Neural crest cell (in vitro differentiated cells): ENCODE data around the gene EIF3A. TPM values are rescaled to one million over a fixed set of nuclear protein-coding genes. Genes with fewer than 3 reads are reported as not detected.
"Not testable (repeated sequence)": the region's sequence is repeated elsewhere in the genome, so short reads cannot be mapped to it uniquely, and the experiment has no call there.

ENCODE experiments used
- DNase-seq: peaks from one replicate; pipeline ENCODE4 v3.0.0; 2021; ENCODE audit warnings: low read depth, mixed read lengths, low spot score
- H3K27ac Mint-ChIP-seq: one replicate; pipeline ENCODE4 v1.8.0; 2021; ENCODE audit warnings: mild to moderate bottlenecking, mixed read lengths; ENCODE audit not compliant: unreplicated experiment
- H3K27me3 Mint-ChIP-seq: 2 replicates; pipeline ENCODE4 v1.8.0; 2021; ENCODE audit warnings: low read depth, mild to moderate bottlenecking, mixed read lengths
- H3K36me3 Mint-ChIP-seq: 2 replicates; pipeline ENCODE4 v1.8.0; 2021; ENCODE audit warnings: low read depth, mild to moderate bottlenecking, mixed read lengths
- H3K4me1 Mint-ChIP-seq: 2 replicates; pipeline ENCODE4 v1.8.0; 2021; ENCODE audit warnings: mixed read lengths
- H3K4me3 Mint-ChIP-seq: one replicate; pipeline ENCODE4 v1.8.0; 2021; ENCODE audit warnings: mild to moderate bottlenecking, mixed read lengths
- H3K9me3 Mint-ChIP-seq: 2 replicates; pipeline ENCODE4 v1.8.0; 2021; ENCODE audit warnings: mixed read lengths
- total RNA-seq: library from RNA; stranded (reverse); gene quantifications from 2 replicates; pipeline ENCODE4 v1.2.1, GENCODE V29; 2021
- TF ChIP-seq, protein P1 (sequence below): fragments of 200-600 bp; sonication (generic); conservative IDR thresholded peaks from 2 replicates; pipeline ENCODE4 v1.5.0; 2021; ENCODE audit warnings: antibody characterized with exemption, mild to moderate bottlenecking

Gene EIF3A
- total RNA-seq, 1 donor from 2014 or later: 163 TPM

DNA sequence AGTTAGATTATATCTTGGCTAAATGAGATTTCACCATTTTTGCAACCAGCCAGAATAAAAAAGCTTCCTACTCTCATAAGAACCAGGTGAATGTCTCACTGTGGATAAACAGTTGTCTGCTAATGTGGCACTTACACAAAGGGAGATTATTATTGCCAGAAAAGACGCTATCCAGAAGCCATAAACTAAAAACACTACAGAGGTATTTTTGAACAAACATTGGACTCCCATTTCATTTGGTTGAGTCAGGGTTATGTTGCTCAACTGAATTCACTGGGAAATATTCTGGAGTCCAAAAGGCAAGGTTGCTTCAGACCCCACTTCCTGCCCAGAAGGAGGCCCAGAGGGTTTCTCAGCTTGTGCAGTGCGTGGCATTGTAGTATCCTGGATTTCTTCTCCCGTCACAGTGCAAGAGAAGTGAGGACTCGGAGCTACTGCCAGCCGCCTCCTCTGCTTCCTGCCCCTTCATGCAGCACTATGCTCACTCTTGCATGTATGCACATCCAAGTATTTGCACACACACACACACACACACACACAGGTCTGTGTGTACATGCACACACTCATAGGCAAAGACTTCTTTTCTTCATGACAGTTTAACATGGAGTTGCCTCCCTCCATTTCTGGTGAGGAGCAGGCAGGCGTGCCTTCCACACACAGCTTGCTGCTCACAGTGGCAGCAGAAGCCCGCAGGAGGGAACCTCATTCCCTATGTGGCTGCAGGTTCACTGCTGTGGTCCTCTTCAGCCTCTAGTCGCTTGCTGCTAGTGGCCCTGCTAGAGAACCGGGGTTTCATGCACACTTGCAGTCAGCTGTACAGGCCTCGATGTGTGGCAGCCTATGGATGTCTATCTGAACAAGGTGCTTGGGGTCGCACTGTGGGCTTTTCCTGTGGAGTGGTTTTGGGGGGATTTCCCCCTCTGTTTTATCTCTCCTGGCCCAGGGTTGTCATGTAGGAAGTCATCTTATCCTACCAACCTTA lies 33.4 kb upstream of the EIF3A start:
- Mint-ChIP-seq H3K36me3 (peaks cover 3% of the 10 kb centered on the region), H3K27ac (peak overlapping the region; percentile 83)

DNA sequence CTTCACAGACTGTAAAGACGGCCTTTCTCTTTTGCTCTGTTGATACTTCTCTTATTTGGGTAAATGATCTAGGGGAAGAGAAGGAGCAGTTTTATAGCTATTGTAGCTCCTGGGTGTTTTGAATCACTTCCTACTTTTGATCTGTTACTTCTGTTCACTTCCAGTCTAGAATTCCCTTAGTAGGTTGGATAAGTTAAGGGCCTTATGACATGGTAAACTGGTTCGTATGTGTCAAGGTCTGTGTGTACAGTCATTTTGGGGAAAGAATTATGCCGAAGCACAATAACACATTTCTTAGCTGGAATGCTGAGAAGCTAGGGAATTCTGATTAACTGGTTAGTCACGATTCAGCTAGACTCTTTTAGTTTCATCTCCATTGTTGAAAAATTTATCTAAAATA lies 31.4 kb upstream of the EIF3A start:
- H3K4me3 Mint-ChIP-seq: no peak overlapping the region
- H3K9me3 Mint-ChIP-seq: no peaks in the 10 kb centered on the region
- peaks cover 4% of the 10 kb centered on the region for H3K36me3 Mint-ChIP-seq
- DNase-seq: no peak
- no peaks in the 10 kb centered on the region for H3K27me3 Mint-ChIP-seq
- H3K27ac Mint-ChIP-seq: no peak overlapping the region
- no peaks in the 10 kb centered on the region for H3K4me1 Mint-ChIP-seq
- TF ChIP-seq, protein P1, sequence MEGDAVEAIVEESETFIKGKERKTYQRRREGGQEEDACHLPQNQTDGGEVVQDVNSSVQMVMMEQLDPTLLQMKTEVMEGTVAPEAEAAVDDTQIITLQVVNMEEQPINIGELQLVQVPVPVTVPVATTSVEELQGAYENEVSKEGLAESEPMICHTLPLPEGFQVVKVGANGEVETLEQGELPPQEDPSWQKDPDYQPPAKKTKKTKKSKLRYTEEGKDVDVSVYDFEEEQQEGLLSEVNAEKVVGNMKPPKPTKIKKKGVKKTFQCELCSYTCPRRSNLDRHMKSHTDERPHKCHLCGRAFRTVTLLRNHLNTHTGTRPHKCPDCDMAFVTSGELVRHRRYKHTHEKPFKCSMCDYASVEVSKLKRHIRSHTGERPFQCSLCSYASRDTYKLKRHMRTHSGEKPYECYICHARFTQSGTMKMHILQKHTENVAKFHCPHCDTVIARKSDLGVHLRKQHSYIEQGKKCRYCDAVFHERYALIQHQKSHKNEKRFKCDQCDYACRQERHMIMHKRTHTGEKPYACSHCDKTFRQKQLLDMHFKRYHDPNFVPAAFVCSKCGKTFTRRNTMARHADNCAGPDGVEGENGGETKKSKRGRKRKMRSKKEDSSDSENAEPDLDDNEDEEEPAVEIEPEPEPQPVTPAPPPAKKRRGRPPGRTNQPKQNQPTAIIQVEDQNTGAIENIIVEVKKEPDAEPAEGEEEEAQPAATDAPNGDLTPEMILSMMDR: no peak

More for the DNA sequence above, 33.4 kb upstream of the EIF3A start:
- no peaks in the 10 kb centered on the region for H3K4me1 Mint-ChIP-seq
- no peaks in the 10 kb centered on the region for H3K27me3 Mint-ChIP-seq
- no peak overlapping the region for H3K4me3 Mint-ChIP-seq
- H3K9me3 Mint-ChIP-seq: no peaks in the 10 kb centered on the region
- TF ChIP-seq, protein P1: no peak
- no peak for DNase-seq

DNA sequence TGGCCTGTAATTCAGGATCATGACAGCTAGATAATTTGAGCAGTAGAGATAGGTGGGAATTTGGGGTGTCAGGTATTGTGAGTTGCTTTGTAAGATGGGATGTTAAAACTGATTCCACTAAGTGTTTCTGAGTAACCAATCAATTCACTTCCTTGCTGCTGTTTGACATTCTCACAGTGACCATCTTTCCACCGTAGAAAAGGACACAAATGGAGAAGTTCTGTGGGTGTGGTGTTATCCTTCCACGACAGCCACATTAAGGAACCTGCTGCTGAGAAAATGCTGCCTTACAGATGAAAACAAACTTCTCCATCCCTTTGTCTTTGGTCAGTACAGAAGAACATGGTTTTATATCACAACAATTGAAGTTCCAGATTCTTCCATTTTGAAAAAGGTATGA lies 27.2 kb upstream of the EIF3A start:
- H3K36me3 Mint-ChIP-seq, H3K9me3 Mint-ChIP-seq, H3K27me3 Mint-ChIP-seq, H3K4me3 Mint-ChIP-seq, DNase-seq, H3K4me1 Mint-ChIP-seq, H3K27ac Mint-ChIP-seq: not testable (repeated sequence)

DNA sequence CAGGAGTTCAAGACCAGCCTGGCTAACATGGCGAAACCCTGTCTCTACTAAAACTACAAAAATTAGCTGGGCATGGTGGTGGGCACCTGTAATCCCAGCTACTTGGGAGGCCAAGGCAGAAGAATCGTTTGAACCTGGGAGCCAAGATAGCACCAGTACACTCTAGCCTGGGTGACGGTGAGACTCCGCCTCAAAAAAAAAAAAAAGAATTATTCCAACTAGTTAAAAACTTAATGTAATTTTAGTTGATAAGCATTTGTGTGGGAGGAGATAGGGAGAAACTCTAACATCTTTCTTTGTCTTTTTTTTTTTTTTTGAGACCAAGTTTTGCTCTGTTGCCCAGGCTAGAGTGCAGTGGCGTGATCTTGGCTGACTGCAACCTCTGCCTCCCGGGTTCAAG lies 26.5 kb upstream of the EIF3A start:
- H3K27ac Mint-ChIP-seq, H3K4me1 Mint-ChIP-seq, H3K4me3 Mint-ChIP-seq, H3K27me3 Mint-ChIP-seq, H3K36me3 Mint-ChIP-seq, H3K9me3 Mint-ChIP-seq, DNase-seq: not testable (repeated sequence)

DNA sequence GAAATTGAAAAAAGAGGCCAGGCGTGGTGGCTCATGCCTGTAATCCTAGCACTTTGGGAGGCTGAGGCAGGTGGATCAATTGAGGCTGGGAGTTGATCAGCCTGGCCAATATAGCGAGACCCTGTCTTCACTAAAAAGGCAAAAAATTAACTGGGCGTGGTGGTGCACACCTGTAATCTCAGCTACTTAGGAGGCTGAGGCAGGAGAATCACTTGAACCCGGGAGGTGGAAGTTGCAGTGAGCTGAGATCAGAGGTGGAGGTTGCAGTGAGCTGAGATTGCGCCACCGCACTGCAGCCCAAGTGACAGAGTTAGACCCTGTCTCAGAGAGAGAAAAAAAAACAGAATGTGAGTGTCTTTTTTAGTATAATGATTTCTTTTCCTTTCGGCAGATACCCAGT lies 25.3 kb upstream of the EIF3A start:
- not testable (repeated sequence) for DNase-seq, H3K4me1 Mint-ChIP-seq, H3K9me3 Mint-ChIP-seq, H3K36me3 Mint-ChIP-seq, H3K27ac Mint-ChIP-seq, H3K27me3 Mint-ChIP-seq
- peak overlapping the region; percentile 51 for H3K4me3 Mint-ChIP-seq

DNA sequence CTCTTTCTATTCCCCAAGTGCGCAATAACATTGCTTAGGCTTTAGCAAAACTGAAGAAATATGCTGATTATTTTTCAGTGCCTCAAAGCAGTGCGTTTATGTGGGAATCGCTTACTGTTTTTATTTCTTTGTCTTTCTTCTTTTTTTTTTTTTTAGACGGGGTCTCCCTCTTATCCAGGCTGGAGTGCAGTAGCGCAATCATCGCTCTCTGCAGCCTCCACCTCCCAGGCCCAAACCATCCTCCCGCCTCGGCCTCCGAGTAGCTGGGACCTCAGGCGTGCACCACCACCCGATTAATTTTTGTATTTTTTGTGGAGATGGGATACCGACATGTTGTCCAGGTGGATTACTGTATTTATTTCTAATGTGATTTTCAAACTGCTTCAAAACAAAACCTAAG lies 24.5 kb upstream of the EIF3A start:
- peaks cover 4% of the 10 kb centered on the region for H3K36me3 Mint-ChIP-seq
- H3K4me3 Mint-ChIP-seq: peak overlapping the region; percentile 88
- peaks cover 8% of the 10 kb centered on the region for H3K27me3 Mint-ChIP-seq
- TF ChIP-seq, protein P1: no peak
- DNase-seq: no peak
- no peaks in the 10 kb centered on the region for H3K9me3 Mint-ChIP-seq
- H3K4me1 Mint-ChIP-seq: peaks cover 4% of the 10 kb centered on the region
- no peak overlapping the region for H3K27ac Mint-ChIP-seq

DNA sequence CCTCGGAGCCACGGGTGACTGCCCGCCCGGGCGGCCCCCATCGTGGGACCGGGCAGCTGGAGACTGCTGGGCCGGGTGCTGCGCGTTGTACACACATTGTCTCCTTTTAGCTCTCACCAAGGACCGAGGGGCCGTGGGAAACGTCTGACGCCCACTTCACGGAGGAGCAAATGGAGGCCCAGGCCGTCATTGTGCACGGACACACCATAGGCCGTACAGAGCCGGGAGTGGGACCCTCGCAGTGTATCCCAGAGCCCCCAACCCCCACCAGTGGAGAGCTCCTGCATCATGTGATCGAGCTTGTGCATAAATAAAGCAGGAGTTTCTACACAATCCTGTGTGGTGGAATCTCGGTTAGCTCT lies 24.0 kb upstream of the EIF3A start:
- H3K4me1 Mint-ChIP-seq: peaks cover 4% of the 10 kb centered on the region
- H3K4me3 Mint-ChIP-seq: peak overlapping the region; percentile 88

More for the DNA sequence above, 24.0 kb upstream of the EIF3A start:
- TF ChIP-seq, protein P1: no peak
- peak; percentile 23 for DNase-seq
- Mint-ChIP-seq H3K27ac (peak overlapping the region; percentile 12), H3K27me3 (peaks cover 8% of the 10 kb centered on the region), H3K36me3 (peaks cover 4% of the 10 kb centered on the region), H3K9me3 (no peaks in the 10 kb centered on the region)
